ENCODE results near the gene RPL11. TPM values are rescaled to one million over a fixed set of nuclear protein-coding genes. Genes with fewer than 3 reads are reported as not detected.
"Not testable (repeated sequence)": the region's sequence is repeated elsewhere in the genome, so short reads cannot be mapped to it uniquely, and the experiment has no call there.

Gene RPL11
- total and polyA plus RNA-seq, 2 donors from 2014 or later, result 829 to 2,056 TPM

GRCh38 chr1:23648576-23648975 lies 43.0 kb upstream of the RPL11 start:
- H3K9ac ChIP-seq (ENCODE audit: low read length in 3 of 3), result no peak overlapping the region
- FAIRE-seq, result no peak

GRCh38 chr1:23649157-23649556 lies 42.4 kb upstream of the RPL11 start:
- H3K9me3 ChIP-seq (ENCODE audit: control insufficient read depth in 2 of 3, insufficient read depth in 1 of 3, low read length in 3 of 3); H3K27me3 ChIP-seq (ENCODE audit: control insufficient read depth, insufficient read depth, low read length); H3K9ac ChIP-seq (ENCODE audit: low read length in 3 of 3); DNase-seq; H3K27ac ChIP-seq (ENCODE audit: low read depth in 2 of 2, low read length in 2 of 2); FAIRE-seq; H3K36me3 ChIP-seq (ENCODE audit: control insufficient read depth in 2 of 3, insufficient read depth in 3 of 3, low read length in 3 of 3); H3K4me1 ChIP-seq (ENCODE audit: control insufficient read depth in 2 of 3, insufficient read depth in 2 of 3, low read depth in 1 of 3, low read length in 3 of 3); intact Hi-C loops (cut with DNase I); H3K4me3 ChIP-seq (ENCODE audit: low read length in 3 of 3): not testable (repeated sequence)

More at GRCh38 chr1:23648576-23648975, 43.0 kb upstream of the RPL11 start:
- H3K27ac ChIP-seq (ENCODE audit: low read depth in 2 of 2, low read length in 2 of 2), result no peak overlapping the region
- no peaks in the 10 kb centered on the region for H3K27me3 ChIP-seq (ENCODE audit: control insufficient read depth, insufficient read depth, low read length)
- intact Hi-C loops (cut with DNase I), result no loop called here
- TF ChIP-seq CTCF (IDR thresholded peaks at IDR 0.05; ENCODE audit: borderline replicate concordance, extremely low read depth, insufficient read depth), result no peak
- H3K4me1 ChIP-seq (ENCODE audit: control insufficient read depth in 2 of 3, insufficient read depth in 2 of 3, low read depth in 1 of 3, low read length in 3 of 3), result peaks cover 0 to 3% (median 0%) of the 10 kb centered on the region in 3 donors
- H3K4me3 ChIP-seq (ENCODE audit: low read length in 3 of 3), result no peak overlapping the region
- no peaks in the 10 kb centered on the region for H3K9me3 ChIP-seq (ENCODE audit: control insufficient read depth in 2 of 3, insufficient read depth in 1 of 3, low read length in 3 of 3)
- DNase-seq, result no peak
- no peaks in the 10 kb centered on the region for H3K36me3 ChIP-seq (ENCODE audit: control insufficient read depth in 2 of 3, insufficient read depth in 3 of 3, low read length in 3 of 3)

- no peak for FAIRE-seq
- no peaks in the 10 kb centered on the region for H3K9me3 ChIP-seq (ENCODE audit: control insufficient read depth in 2 of 3, insufficient read depth in 1 of 3, low read length in 3 of 3)
- no peak overlapping the region for H3K4me3 ChIP-seq (ENCODE audit: low read length in 3 of 3)
Measured at GRCh38 chr1:23650344-23650990, 41.1 kb upstream of the RPL11 start.

More at GRCh38 chr1:23650344-23650990, 41.1 kb upstream of the RPL11 start:
- no peak for DNase-seq
- intact Hi-C loops (cut with DNase I), result no loop called here
- Histone ChIP-seq H3K36me3 (ENCODE audit: control insufficient read depth in 2 of 3, insufficient read depth in 3 of 3, low read length in 3 of 3) (no peaks in the 10 kb centered on the region), H3K9ac (ENCODE audit: low read length in 3 of 3) (no peak overlapping the region), H3K27me3 (ENCODE audit: control insufficient read depth, insufficient read depth, low read length) (no peaks in the 10 kb centered on the region), H3K4me1 (ENCODE audit: control insufficient read depth in 2 of 3, insufficient read depth in 2 of 3, low read depth in 1 of 3, low read length in 3 of 3) (no peaks in the 10 kb centered on the region), H3K27ac (ENCODE audit: low read depth in 2 of 2, low read length in 2 of 2) (no peak overlapping the region)
- no peak for TF ChIP-seq CTCF (IDR thresholded peaks at IDR 0.05; ENCODE audit: borderline replicate concordance, extremely low read depth, insufficient read depth)
